Right ventricle myocardium inferior (tissue), 1 donor: ENCODE measurements around the gene TPPP. TPM values are rescaled to one million over a fixed set of nuclear protein-coding genes. Genes with fewer than 3 reads are reported as not detected.

Experiments used
- total RNA-seq: library from RNA; stranded (reverse); fragmentation: NEBNext Ultra II Directional; extraction: Animal tissue kit (Norgen Biotek cat#: 25700); gene quantifications from one replicate; pipeline ENCODE4 v1.2.1, GENCODE V29; 2021
- donor health status: DM: no; HTN: yes; CAD: no; lungs with severe emphysema.

TPPP gene
- total RNA-seq, 1 donor from 2014 or later: 34.5 TPM

Other genes with a start within 250 kb of the TPPP start
- 1.1 TPM for gene SLC9A3, start 168.9 kb downstream of the TPPP start, total RNA-seq
- gene CEP72, start 81.0 kb downstream of the TPPP start, total RNA-seq: 2.0 TPM
- gene ZDHHC11B, start 91.4 kb upstream of the TPPP start, total RNA-seq: 14.7 TPM
- gene ZDHHC11, start 157.6 kb upstream of the TPPP start, total RNA-seq: 38.0 TPM
- 27.9 TPM for gene BRD9, start 199.4 kb upstream of the TPPP start, total RNA-seq
- gene TRIP13, start 199.5 kb upstream of the TPPP start, total RNA-seq: 0.38 TPM